Left cardiac atrium (tissue), 4 donors: ENCODE data around the gene WDR62. TPM values are rescaled to one million over a fixed set of nuclear protein-coding genes. Genes with fewer than 3 reads are reported as not detected.

Experiments
- ATAC-seq, 2 donors: fragments of 200-7000 bp; cut with Tn5 transposase; one replicate each; pipeline ENCODE4 v1.9.1; 2020; ENCODE audit warnings: mild to moderate bottlenecking in 2 of 2, moderate library complexity in 2 of 2
- DNase-seq: peaks from one replicate; pipeline ENCODE4 v3.0.0-alpha.2; 2020
- intact Hi-C, 2 donors: fragments of 100-400 bp; cut with DNase I; formaldehyde crosslinking; loops; one replicate each; pipeline versions ENCODE4 v1.14.1 to v1.15.1; 2022 to 2023
- total RNA-seq, 2 donors: library from RNA; stranded (reverse); fragmentation: NEBNext Ultra II Directional; extraction: Animal tissue kit (Norgen Biotek cat#: 25700); gene quantifications; one replicate each; pipeline ENCODE4 v1.2.1, GENCODE V29; 2021
- donor health status: DM: no; HTN: yes; CAD: no.
- donor health status: DM: no; HTN: yes; CAD: no; lungs with severe emphysema.
- donor health status: DM: yes; HTN: yes; CAD: no.
- donor health status: Dilated cardiomyopathy.

WDR62 gene
- total RNA-seq, 2 donors from 2014 or later = 4.4 to 18.1 TPM

- no peak for ATAC-seq
- DNase-seq = no peak
- intact Hi-C loops = no loop called here
Observed at GRCh38 chr19:36101550-36102327, 47.0 kb downstream of the WDR62 start.

GRCh38 chr19:36103040-36103626, 48.4 kb downstream of the WDR62 start:
- no peak for ATAC-seq
- intact Hi-C loops = no loop called here
- no peak for DNase-seq

GRCh38 chr19:36103842-36104552, 49.3 kb downstream of the WDR62 start:
- no peak for ATAC-seq
- intact Hi-C loops = no loop called here
- no peak for DNase-seq

GRCh38 chr19:36106441-36106840, 51.7 kb downstream of the WDR62 start:
- DNase-seq = no peak
- no peak for ATAC-seq
- intact Hi-C loops = no loop called here

GRCh38 chr19:36106991-36107390, 52.3 kb downstream of the WDR62 start:
- DNase-seq (no peak), ATAC-seq (no peak)
- intact Hi-C loops = no loop called here

GRCh38 chr19:36108684-36109083, 54.0 kb downstream of the WDR62 start:
- intact Hi-C loops = no loop called here

GRCh38 chr19:36110487-36111199, 55.9 kb downstream of the WDR62 start, which contains the start of gene OVOL3:
Gene OVOL3 (plus strand): TSS chr19:36111143. CDS start chr19:36111203, 60 bp downstream.
- ATAC-seq = no peak
- no peak for DNase-seq
- intact Hi-C loops = loop anchor here (10.0 kb wide), 2 partner anchors 46 to 56 kb away; partner anchors contain the start of genes THAP8 (in 1 of the 2) and WDR62 (in 1 of the 2)

More at GRCh38 chr19:36108684-36109083, 54.0 kb downstream of the WDR62 start:
- DNase-seq (no peak), ATAC-seq (no peak)

GRCh38 chr19:36111200-36111539, 56.5 kb downstream of the WDR62 start:
- ATAC-seq (no peak), DNase-seq (no peak)
- intact Hi-C loops = loop anchor here (10.0 kb wide), 2 partner anchors 46 to 56 kb away; partner anchors contain the start of genes THAP8 (in 1 of the 2) and WDR62 (in 1 of the 2)

GRCh38 chr19:36112678-36113077, 58.0 kb downstream of the WDR62 start:
- intact Hi-C loops = loop anchor here (10.0 kb wide), 2 partner anchors 48 to 58 kb away; partner anchors contain the start of genes THAP8 (in 1 of the 2) and WDR62 (in 1 of the 2)
- no peak for ATAC-seq
- no peak for DNase-seq

GRCh38 chr19:36113425-36113824, 58.7 kb downstream of the WDR62 start:
- intact Hi-C loops = loop anchor here (10.0 kb wide), 2 partner anchors 49 to 59 kb away; partner anchors contain the start of genes THAP8 (in 1 of the 2) and WDR62 (in 1 of the 2)
- no peak for DNase-seq
- no peak for ATAC-seq

- intact Hi-C loops = loop anchor here (10.0 kb wide), 2 partner anchors 49 to 59 kb away; partner anchors contain the start of genes THAP8 (in 1 of the 2) and WDR62 (in 1 of the 2)
- ATAC-seq (peak in 1 of 2 donors; percentile 1), DNase-seq (no peak)
Observed at GRCh38 chr19:36113894-36114720, 59.4 kb downstream of the WDR62 start.

GRCh38 chr19:36114721-36115452, 60.2 kb downstream of the WDR62 start, which contains the start of gene POLR2I:
Gene POLR2I (minus strand): TSS chr19:36114875. CDS start chr19:36114856, 19 bp downstream.
- DNase-seq (peak; percentile 99), ATAC-seq (peak; percentile 95 to 97)
- intact Hi-C loops = loop anchor here (10.0 kb wide), 2 partner anchors 50 to 60 kb away; partner anchors contain the start of genes THAP8 (in 1 of the 2) and WDR62 (in 1 of the 2)

- DNase-seq (peak; percentile 86), ATAC-seq (peak; percentile 56 to 75)
- intact Hi-C loops = loop anchor here (10.0 kb wide), 2 partner anchors 51 to 61 kb away; partner anchors contain the start of genes THAP8 (in 1 of the 2) and WDR62 (in 1 of the 2)
Observed at GRCh38 chr19:36115453-36116343, 61.0 kb downstream of the WDR62 start, which contains the start of gene TBCB. Gene TBCB (plus strand): TSS chr19:36115468. CDS start chr19:36115561, 93 bp downstream.

- ATAC-seq = no peak
- intact Hi-C loops = loop anchor here (10.0 kb wide), 2 partner anchors 51 to 61 kb away; partner anchors contain the start of genes THAP8 (in 1 of the 2) and WDR62 (in 1 of the 2)
- DNase-seq = no peak
Observed at GRCh38 chr19:36116344-36116637, 61.6 kb downstream of the WDR62 start.

GRCh38 chr19:36120092-36120983, 65.6 kb downstream of the WDR62 start:
- no peak for ATAC-seq
- intact Hi-C loops = no loop called here
- no peak for DNase-seq
